SK-N-MC (cell line): ENCODE measurements around the gene USP49.
A peak's percentile ranks its signal among the peaks of the same experiment; 100 is the strongest.

Source experiments
- DNase-seq: peaks from one replicate; pipeline ENCODE4 v3.0.0-alpha.2; 2011; ENCODE audit warnings: low read depth, low spot score
- H3K27ac ChIP-seq: fragments of 200-600 bp; sonication (generic); 2 replicates; pipeline ENCODE4 v1.5.1; 2016; ENCODE audit warnings: mixed run types
- H3K36me3 ChIP-seq: fragments of 200-600 bp; sonication (generic); 2 replicates; pipeline ENCODE4 v1.6.1; 2017; ENCODE audit warnings: antibody characterized with exemption, low read length, mixed read lengths; ENCODE audit not compliant: insufficient read depth
- H3K4me3 ChIP-seq: fragments of 200-600 bp; sonication (generic); 2 replicates; pipeline ENCODE4 v1.5.1; 2016
- H3K9ac ChIP-seq: fragments of 200-600 bp; sonication (generic); 2 replicates; pipeline ENCODE4 v1.8.0; 2017; ENCODE audit warnings: mixed run types, mixed read lengths; ENCODE audit not compliant: insufficient read length
- H3K9me3 ChIP-seq: fragments of 200-600 bp; sonication (generic); 2 replicates; pipeline ENCODE4 v1.6.1; 2017; ENCODE audit warnings: low read depth, mild to moderate bottlenecking, antibody characterized with exemption, low read length, moderate library complexity, mixed read lengths
- EZH2 ChIP-seq: fragments of 200-600 bp; sonication (generic); IDR thresholded peaks from one replicate; pipeline ENCODE4 v1.6.1; 2017; ENCODE audit warnings: antibody characterized with exemption
- FOXP2 ChIP-seq: optimal IDR thresholded peaks from 2 replicates; pipeline ENCODE3; 2011; ENCODE audit warnings: mild to moderate bottlenecking, moderate library complexity; ENCODE audit not compliant: insufficient read depth; ENCODE audit errors: extremely low read length, control extremely low read depth
- POLR2AphosphoS5 ChIP-seq: IDR thresholded peaks from 2 replicates; pipeline ENCODE4 v1.6.1; 2012; ENCODE audit warnings: mild to moderate bottlenecking, low read depth, low read length, borderline replicate concordance

The USP49 gene

DNA sequence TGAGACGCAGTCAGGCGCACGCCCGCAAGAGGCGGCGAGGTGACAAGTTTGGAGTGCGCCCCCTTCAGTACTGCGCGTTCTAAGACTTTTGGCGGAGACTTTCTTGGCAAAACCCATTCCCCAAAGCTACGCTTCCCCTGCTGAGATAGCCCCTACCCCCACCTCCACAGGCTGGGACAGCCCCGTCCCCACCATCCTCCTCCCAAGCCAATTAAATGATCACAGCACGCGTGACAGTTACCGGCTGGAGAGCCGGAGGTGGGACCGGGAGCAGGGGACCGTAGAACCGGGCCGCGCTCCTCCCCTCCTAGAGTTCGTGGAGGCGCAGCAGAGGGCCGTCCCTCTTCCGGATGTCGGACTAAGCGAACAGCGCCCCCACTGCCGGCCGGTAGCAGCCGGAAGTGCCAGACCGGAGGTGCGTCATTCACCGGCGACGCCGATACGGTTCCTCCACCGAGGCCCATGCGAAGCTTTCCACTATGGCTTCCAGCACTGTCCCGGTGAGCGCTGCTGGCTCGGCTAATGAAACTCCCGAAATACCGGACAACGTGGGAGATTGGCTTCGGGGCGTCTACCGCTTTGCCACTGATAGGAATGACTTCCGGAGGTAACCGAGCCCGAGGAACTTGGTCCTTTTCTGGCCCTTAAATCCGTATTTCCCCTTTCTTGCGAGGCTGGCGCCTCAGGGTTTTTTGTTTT lies 107.8 kb downstream of the USP49 start, which contains the start of gene TOMM6:
Gene TOMM6 (plus strand): TSS at position 476 of the 699 bp plus-strand sequence. CDS start 4 bp downstream, at position 480.
- peak within 1 kb of the TSS; percentile 93 for H3K9ac ChIP-seq
- H3K9me3 ChIP-seq = no peaks in the 10 kb centered on the region
- peak within 1 kb of the TSS; percentile 86 for H3K27ac ChIP-seq
- DNase-seq = peak; percentile 70
- H3K4me3 ChIP-seq = peak within 1 kb of the TSS; percentile 84
- TF ChIP-seq POLR2AphosphoS5 (peak; percentile 94), FOXP2 (no peak), EZH2 (no peak)
- H3K36me3 ChIP-seq = peaks cover 35% of the 10 kb centered on the region

DNA sequence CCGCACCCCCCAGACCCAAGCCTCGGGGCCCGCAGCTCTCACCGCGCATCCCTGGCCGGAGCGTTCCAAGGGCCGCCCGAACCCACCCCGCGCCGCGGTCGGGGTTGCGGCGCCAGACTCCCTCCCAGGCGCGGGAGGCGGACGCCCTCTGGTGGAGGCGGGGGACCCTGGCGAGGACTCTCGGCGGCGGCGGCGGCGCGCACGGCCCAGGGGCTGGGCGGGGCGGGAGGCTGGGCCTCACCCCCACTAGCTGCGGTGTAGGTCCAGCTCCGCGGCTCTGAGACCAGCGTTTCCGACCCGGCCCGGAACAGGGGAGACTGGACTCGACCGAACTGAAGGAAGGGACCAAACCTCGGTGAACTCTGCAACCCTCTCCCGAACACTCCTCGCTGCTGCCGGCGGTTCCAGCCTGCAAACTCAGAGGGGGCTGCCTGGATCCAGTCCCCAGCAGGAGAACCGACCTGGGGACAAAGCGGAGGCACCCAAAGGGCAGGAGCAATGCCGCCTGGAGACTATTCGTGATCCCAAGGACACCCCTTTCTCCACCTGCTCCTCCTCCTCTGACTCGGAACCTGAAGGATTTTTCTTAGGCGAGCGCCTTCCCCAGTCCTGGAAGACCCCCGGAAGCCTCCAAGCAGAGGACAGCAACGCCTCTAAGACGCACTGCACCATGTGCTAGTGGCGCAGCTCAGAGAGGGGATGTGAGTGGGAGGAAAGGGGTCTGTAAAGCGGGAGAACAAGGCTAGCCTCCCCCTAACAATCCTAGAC lies 108.5 kb downstream of the USP49 start:
- peak overlapping the region; percentile 84 for H3K4me3 ChIP-seq
- peak overlapping the region; percentile 86 for H3K27ac ChIP-seq
- DNase-seq = no peak
- TF ChIP-seq POLR2AphosphoS5 (peak; percentile 53; the same call in 1 of the 2 replicates), EZH2 (no peak)
- peak overlapping the region; percentile 93 for H3K9ac ChIP-seq
- H3K9me3 ChIP-seq = no peaks in the 10 kb centered on the region
- peaks cover 28% of the 10 kb centered on the region for H3K36me3 ChIP-seq

DNA sequence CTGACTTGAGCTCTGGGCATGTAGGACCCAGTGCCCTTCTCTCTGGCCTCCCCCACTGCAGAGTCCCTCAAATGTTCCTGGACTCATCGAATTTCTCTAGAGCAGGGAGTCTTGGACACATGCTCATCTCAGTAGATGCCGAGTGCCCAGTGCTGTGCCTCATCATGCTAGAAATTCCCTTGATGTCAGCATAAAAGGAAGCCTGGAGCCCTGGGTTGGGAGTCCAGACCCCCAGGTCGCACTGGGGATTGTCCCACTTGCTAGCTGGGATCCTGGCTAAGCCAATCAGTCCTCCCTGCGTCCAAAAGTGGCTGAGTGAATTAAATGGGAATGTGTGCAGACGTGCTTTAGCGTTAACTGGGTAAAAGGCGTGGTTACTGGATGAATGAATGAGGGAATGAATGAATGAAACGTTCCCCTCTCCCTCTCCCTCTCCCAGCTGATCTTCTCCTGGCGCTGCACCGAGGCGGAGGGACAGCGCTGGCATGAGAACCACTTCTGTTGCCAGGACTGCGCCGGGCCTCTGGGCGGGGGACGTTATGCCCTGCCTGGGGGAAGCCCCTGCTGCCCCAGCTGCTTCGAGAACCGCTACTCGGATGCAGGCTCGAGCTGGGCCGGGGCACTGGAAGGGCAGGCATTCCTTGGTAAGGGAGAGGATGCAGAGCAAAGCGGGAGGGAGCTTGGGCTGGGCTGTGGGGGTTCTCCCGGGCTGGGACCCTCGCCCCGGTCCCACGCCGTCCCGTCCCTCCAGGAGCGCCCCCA lies 109.3 kb downstream of the USP49 start:
- TF ChIP-seq POLR2AphosphoS5 (no peak), FOXP2 (no peak)
- Histone ChIP-seq H3K4me3 (peak overlapping the region; percentile 84), H3K27ac (no peak overlapping the region), H3K36me3 (peaks cover 21% of the 10 kb centered on the region), H3K9ac (peak overlapping the region; percentile 51), H3K9me3 (no peaks in the 10 kb centered on the region)
- DNase-seq = no peak

DNA sequence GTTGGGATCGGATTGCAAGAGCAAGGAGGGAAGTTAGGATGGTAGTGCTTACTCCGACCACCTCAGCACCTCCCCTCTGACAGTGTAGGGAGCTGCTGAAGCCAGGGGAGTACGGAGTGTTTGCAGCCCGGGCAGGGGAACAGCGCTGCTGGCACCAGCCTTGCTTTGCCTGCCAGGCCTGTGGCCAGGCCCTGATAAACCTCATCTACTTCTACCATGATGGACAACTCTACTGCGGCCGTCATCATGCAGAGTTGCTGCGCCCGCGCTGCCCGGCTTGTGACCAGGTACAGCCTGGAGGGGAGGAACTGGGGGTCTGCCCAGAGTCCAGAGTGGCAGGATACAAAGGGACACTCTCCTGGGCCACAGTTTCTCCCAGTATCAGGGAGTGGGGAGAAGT lies 109.9 kb downstream of the USP49 start:
- no peak overlapping the region for H3K4me3 ChIP-seq
- no peaks in the 10 kb centered on the region for H3K9me3 ChIP-seq
- no peak for DNase-seq
- peaks cover 15% of the 10 kb centered on the region for H3K36me3 ChIP-seq
- no peak overlapping the region for H3K9ac ChIP-seq
- TF ChIP-seq EZH2 (no peak), POLR2AphosphoS5 (no peak), FOXP2 (no peak)
- no peak overlapping the region for H3K27ac ChIP-seq

DNA sequence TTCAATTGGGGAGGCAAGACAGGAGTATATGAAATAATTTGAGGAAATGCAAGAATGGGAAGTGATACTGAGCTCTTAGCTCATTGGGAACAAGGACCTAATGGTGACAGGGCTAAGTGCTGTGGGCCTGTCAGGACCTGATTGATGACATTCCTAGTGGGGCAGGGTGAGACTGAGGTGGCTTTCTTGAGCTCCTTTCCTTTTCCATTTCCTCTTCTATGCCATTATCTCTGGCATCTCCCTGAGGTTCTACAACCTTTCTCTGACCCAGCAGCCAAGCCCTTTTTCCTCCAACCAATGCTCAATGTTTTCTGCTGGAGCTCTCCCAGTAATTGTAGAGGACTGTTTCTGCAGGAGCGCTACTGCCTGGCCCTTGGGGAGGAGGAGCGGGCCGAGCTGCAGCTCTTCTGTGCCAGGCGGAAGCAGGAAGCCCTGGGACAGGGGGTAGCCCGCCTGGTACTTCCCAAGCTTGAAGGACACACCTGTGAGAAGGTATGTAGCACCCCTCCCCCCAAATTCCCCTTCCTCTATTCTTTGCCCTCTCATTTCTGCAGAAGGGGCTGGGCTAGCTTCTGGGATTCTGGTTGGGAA lies 110.5 kb downstream of the USP49 start:
- H3K9ac ChIP-seq = no peak overlapping the region
- H3K27ac ChIP-seq = no peak overlapping the region
- DNase-seq = no peak

DNA sequence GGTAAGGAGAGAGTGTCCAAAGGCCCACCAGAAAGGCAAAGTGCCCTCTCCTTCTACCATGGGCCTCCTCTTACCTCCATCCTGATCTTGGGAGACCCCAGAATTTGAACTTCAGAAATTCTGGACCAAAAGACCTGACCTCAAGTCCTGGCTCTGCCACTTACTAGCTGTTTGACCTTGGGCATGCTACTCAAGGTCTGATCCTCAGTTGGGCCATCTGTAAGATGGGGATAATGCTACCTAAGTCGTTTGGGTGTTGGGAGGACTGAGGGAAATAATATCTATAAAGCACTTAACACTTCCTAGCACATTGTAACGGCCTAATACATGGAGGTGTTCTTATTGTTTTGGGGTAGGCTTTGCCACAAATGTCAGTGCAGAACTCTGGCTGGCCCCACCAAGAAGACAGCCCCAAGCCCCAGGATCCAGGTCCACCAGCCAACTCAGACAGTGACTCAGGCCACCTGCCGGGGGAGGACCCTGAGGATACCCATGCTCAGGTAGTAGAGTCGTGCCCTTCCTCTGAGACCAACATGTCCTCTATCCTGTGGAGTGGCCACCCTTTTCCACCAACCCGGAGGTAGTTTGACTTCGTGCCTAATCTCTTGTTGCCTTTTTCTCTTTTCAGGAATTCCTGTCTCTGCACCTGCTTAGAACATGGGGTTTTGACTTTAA lies 111.9 kb downstream of the USP49 start:
- H3K27ac ChIP-seq = no peak overlapping the region
- TF ChIP-seq FOXP2 (no peak), EZH2 (no peak)
- H3K4me3 ChIP-seq = no peak overlapping the region
- H3K9me3 ChIP-seq = no peaks in the 10 kb centered on the region
- H3K36me3 ChIP-seq = no peaks in the 10 kb centered on the region
- H3K9ac ChIP-seq = no peak overlapping the region
- no peak for DNase-seq

More for the DNA sequence above, 110.5 kb downstream of the USP49 start:
- Histone ChIP-seq H3K4me3 (no peak overlapping the region), H3K36me3 (peaks cover 9% of the 10 kb centered on the region), H3K9me3 (no peaks in the 10 kb centered on the region)
- TF ChIP-seq POLR2AphosphoS5 = peak; percentile 6; the same call in 1 of the 2 replicates
- TF ChIP-seq EZH2 = no peak

DNA sequence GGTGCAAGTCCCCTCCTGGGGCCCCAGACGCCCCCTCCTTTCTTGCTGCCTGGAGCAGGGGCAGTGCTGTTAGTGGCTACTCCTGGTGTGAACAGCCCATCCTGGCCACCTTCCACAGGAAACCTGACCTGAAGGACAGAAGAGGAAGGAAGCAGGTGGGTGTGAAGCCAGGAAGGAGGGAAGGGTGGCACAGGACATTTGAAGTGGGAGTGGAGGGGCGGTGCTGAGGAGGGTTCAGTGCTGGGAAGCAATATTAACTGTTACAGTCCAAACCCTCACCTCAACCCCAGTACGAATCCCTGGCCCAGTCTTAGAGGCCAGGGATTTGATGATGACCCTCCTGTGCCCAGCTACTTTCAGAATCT lies 113.8 kb downstream of the USP49 start:
- no peak for TF ChIP-seq EZH2
- TF ChIP-seq POLR2AphosphoS5 = no peak
- TF ChIP-seq FOXP2 = no peak
- no peaks in the 10 kb centered on the region for H3K36me3 ChIP-seq
- DNase-seq = no peak
- H3K4me3 ChIP-seq = peak overlapping the region; percentile 91; the same call in 1 of the 2 replicates
- H3K9ac ChIP-seq = no peak overlapping the region
- no peak overlapping the region for H3K27ac ChIP-seq
- H3K9me3 ChIP-seq = no peaks in the 10 kb centered on the region
